HTERT RPE-1 (cell line): ENCODE results near the gene ILF2.
"Not testable (repeated sequence)": the region's sequence is repeated elsewhere in the genome, so short reads cannot be mapped to it uniquely, and the experiment has no call there.

ENCODE experiments used
- in situ Hi-C: fragments of 300-500 bp; cut with MboI; formaldehyde crosslinking; loops from 4 replicates; pipeline ENCODE4 v1.14.3; 2020; ENCODE audit warnings: low sequenced_read_pairs

The ILF2 gene

DNA sequence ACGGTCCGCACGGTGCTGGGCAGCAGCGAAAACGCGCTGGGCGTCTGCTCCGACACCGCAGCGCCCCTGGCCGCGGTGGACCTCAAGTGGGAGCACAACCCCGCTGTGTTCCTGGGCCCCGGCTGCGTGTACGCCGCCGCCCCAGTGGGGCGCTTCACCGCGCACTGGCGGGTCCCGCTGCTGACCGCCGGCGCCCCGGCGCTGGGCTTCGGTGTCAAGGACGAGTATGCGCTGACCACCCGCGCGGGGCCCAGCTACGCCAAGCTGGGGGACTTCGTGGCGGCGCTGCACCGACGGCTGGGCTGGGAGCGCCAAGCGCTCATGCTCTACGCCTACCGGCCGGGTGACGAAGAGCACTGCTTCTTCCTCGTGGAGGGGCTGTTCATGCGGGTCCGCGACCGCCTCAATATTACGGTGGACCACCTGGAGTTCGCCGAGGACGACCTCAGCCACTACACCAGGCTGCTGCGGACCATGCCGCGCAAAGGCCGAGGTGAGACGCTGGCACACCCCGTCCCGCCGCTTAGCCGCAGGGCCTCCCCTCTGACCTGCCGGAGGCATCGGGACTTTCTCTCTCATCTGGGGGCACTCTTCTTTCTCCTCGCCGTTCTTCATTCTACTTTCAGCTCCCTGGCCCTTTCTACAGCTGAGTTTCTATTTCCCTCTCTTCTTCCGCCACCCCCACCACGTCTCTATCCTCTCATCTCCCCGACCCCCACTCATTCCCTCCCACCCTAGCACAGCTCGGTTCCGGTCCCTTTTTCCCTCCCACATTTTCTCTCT lies 8.7 kb upstream of the ILF2 start:
- in situ Hi-C loops = no loop called here

DNA sequence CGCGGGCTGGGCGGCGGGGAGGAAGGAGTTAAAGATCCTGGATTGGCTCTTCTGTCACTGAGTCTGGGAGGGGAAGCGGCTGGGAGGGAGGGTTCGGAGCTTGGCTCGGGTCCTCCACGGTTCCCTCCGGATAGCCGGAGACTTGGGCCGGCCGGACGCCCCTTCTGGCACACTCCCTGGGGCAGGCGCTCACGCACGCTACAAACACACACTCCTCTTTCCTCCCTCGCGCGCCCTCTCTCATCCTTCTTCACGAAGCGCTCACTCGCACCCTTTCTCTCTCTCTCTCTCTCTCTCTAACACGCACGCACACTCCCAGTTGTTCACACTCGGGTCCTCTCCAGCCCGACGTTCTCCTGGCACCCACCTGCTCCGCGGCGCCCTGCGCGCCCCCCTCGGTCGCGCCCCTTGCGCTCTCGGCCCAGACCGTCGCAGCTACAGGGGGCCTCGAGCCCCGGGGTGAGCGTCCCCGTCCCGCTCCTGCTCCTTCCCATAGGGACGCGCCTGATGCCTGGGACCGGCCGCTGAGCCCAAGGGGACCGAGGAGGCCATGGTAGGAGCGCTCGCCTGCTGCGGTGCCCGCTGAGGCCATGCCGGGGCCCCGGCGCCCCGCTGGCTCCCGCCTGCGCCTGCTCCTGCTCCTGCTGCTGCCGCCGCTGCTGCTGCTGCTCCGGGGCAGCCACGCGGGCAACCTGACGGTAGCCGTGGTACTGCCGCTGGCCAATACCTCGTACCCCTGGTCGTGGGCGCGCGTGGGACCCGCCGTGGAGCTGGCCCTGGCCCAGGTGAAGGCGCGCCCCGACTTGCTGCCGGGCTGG lies 7.9 kb upstream of the ILF2 start, which contains the start of gene NPR1:
Gene NPR1 (plus strand): TSS at position 170 of the 818 bp plus-strand sequence. CDS start 421 bp downstream, at position 591.
- in situ Hi-C loops = no loop called here

DNA sequence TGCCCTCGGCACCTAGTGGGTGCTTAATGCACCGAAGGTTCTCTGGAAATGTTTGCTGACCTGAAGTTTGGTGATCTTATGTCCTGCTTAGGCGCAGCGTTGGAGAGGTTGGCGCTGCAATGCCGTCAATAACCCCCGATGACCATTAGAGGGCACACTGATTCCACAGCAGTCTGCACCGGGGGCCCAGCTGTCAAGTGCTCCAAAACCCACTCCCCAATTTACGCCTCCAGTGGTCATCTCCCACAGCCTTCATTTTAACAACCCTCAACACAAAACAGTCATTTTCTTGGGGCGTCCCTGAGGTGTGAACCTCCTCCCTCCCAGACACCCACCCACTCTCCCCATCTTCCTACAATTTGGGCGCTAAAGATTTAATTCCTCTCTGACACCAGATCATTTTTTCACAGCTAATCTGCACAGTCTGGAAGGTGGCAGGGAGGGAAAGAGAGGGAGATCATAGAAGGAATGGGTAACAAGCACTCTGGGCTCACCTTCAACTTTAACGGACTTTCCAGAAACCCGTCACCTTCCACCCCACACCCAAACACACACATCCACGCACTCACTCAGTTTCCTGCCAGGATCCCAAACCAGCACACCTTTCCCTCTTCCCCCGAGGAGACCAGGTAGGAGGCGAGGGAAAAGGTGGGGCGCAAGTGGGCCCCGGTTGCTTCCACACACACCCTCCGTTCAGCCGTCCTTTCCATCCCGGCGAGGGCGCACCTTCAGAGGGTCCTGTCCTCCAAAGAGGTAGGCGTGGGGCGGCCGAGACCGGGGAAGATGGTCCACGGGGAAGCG lies 7.1 kb upstream of the ILF2 start:
- in situ Hi-C loops = no loop called here

DNA sequence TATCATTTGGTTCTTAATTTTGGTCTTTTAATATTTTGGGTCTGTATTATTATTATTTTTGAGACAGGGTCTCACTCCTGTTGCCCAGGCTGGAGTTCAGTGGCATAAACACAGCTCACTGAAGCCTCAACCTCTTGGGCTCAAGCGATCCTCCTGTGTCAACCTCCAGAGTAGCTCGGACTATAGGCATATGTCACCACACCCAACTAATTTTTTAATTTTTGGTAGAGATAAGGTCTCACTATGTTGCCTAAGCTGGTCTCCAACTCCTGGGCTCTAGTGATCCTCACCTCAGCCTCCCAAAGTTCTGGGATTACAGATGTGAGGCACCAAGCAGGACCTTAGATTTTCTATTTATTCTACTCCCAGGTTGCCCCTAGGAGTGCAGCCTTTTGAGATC lies 2.7 kb upstream of the ILF2 start:
- in situ Hi-C loops = no loop called here

DNA sequence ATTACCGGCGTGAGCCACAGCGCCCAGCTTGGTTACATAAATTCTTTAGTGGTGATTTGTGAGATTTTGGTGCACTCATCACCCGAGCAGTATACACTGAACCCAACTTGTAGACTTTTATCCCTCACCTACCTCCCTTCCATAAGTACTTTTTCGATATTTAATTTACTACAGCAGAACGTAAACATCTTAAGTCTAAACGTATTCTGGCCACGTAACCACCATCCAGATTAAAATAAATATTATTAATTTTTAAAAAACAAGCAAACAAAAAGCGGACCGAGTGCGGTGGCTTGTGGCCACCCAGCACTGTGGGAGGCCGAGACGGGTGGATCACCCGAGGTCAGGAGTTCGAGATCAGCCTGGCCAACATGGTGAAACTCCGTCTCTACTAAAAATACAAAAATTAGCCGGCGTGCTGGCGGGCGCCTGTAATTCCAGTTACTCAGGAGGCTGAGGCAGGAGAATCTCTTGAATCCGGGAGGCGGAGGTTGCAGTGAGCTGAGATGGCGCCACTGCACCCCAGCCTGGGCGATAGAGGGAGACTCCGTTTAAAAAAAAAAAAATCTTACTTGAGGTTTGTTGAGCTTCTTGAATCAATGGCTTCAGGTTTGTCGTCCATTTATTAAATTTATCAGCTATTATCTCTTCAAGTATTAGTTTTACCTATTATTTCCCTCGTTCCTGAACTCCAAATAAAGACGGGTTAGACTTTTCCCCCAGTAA lies 998 bp upstream of the ILF2 start:
- in situ Hi-C loops = not testable (repeated sequence)

DNA sequence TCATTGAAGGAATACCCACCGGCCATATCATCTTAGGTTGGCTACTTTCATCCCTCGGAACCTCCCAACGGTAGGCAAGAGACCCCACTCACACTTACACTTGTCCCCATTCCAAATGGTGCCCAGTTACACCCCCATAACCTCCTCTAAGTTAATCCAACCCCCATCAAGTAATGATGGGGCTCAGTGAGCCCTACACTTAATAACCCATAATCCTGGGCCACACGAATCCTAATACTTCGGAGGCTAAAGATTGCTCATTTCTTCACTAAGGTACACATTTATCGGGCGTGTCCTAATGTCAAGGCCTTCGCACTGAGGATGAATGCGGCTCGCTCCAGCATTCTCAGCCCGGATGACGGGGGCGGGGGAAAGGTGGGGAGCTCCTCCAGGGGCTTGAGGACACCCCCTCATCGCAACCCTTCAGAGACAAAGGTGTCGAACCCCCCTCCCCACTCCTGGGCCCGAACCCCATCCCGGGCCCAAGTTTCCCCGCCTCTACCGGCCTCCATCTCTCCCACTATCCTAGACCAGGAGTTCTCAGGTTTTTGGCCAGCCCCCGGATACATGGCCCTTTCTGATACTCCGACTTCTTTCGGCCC lies 435 bp downstream of the ILF2 start:
- in situ Hi-C loops = no loop called here

DNA sequence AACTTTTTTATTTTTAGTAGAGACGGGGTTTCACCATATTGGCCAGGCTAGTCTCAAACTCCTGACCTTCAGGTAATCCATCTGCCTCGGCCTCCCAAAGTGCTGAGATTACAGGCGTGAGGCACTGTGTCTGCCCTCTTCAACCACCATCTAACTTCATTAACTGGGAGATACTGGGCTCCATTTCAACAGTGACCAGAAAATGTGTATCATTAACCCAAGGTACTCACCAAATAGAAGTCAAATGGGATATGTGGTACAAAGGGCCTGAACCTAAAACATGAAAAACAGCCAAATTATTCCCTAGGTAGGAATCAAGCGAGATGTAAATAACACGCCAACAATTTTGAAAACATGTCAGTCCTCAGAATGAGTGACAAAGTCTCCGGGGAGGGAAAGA lies 1.2 kb downstream of the ILF2 start:
- in situ Hi-C loops = no loop called here

DNA sequence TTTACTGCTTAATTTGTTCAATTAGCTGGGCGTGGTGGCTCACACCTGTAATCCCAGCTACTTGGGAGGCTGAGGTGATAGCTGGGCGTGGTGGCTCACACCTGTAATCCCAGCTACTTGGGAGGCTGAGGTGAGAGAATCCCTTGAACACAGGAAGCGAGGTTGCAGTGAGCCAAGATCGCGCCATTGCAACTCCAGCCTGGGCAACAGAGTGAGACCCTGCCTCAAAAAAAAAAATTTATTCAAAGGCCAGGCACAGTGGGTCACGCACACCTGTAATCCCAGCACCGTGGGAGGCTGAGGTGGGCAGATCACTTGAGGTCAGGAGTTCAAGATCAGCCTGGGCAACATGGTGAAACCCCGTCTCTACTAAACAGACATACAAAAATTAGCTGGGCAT lies 2.1 kb downstream of the ILF2 start:
- in situ Hi-C loops = not testable (repeated sequence)

DNA sequence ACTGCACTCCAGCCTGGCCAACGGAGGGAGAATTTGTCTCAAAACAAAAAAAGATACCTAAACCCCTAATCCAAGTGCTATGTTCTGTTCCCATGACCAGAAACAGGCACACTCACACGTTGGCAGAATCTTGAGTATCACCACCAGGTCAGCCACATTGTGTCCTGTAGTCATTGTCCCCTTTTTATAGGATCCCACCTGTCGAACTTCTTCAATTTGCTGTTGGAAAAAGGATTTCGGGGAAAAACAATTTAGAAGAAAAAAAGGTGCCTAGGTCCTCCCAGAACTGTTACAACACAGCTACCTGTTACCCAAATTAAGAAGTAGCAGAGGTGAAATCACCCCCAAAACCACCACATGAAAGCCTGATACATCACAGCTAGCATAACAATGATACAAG lies 3.4 kb downstream of the ILF2 start:
- in situ Hi-C loops = no loop called here

DNA sequence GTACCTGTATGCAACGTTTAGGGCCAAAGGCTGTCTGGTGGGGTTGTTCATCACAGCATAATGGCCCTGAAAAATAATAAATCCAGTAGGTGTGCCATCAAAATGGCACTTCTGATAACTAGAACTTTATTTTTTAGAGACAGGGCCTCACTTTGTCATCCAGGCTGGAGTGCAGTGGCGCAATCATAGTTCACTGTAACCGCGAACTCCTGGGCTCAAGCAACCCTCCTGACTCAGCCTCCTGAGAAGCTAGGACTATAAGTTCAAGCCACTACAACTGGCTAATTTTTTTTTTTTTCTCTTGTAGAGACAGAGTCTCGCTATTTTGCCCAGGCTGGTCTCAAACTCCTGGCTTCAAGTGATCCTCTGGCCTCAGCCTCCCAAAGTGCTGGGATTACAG lies 7.6 kb downstream of the ILF2 start:
- in situ Hi-C loops = no loop called here

DNA sequence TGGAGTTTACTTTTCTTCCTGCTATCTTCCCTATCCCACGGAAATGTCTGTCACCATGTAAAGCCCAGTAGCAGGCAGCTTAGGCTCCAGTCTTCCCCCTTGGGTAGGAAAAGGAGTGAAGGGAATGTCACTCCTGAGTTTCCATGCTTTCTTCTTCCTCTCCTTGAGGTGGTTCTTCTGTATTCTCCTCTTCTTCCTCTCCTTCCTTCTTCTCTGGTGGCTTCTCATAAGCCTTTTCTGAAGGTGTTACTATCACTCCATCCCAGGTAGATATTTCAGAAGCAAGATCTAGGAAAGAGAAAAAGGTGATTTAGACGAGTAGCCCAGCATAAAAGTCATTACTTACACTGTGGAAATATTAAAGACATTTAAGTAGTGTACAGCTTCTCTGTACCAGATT lies 8.5 kb downstream of the ILF2 start:
- in situ Hi-C loops = no loop called here

DNA sequence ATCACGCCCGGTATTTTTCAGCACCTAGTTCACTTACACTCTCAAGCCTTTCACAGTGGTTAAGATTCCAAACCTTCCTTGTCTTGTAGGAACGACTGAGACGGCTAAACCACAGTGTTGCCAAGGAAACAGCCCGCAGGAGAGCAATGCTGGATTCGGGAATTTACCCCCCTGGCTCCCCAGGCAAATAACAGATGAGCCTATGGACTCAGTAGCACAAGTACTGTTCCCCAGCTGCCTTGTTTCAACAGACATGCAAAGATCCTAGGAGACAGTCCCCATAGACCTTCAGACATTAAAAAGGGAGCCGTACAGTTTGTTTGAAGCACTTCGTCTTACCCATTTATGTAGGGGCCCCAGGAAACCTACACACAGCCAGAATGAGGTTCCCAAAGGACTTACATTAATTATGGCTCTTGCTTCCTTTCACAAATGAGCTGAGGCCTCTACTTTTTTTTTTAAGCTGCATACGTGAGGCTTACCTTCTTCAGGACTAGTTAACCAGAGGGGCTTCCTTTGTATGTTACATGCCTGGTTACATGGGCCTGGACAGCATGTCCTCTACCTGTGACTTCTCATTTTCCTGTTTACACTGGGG lies 9.6 kb downstream of the ILF2 start:
- in situ Hi-C loops = no loop called here

DNA sequence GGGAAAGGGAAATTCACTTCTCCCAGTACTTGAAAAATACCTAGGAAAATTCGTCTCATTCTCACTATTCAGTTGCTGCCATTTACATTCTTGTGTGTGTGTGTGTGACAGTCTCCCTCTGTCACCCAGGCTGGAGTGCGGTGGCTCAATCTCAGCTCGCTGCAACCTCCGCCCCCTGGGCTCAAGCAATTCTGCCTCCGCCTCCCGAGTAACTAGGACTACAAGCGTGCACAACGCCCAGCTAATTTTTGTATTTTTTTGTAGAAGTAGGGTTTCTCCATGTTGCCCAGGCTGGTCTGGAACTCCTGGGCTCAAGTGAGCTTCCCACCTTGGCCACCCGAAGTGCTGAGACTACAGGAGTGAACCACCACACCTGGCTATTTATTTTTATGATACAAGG lies 11.1 kb downstream of the ILF2 start:
- in situ Hi-C loops = no loop called here

DNA sequence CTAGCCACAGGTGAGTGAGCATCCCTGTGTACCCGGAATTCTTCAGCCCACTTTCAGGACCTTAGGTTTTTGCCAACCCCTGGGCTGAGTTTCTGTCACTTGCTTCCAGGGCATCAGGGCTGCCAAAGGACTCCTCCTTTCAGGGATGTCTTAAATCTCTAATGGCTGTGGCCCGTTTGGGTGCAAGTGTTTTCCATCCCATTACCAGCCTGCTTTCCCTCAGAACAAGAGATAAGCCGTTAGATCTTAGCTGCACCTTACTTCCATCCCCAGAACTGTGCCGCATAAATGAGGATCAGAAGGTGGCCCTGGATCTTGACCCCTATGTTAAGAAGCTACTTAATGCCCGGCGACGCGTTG lies 11.6 kb downstream of the ILF2 start:
- in situ Hi-C loops = no loop called here

DNA sequence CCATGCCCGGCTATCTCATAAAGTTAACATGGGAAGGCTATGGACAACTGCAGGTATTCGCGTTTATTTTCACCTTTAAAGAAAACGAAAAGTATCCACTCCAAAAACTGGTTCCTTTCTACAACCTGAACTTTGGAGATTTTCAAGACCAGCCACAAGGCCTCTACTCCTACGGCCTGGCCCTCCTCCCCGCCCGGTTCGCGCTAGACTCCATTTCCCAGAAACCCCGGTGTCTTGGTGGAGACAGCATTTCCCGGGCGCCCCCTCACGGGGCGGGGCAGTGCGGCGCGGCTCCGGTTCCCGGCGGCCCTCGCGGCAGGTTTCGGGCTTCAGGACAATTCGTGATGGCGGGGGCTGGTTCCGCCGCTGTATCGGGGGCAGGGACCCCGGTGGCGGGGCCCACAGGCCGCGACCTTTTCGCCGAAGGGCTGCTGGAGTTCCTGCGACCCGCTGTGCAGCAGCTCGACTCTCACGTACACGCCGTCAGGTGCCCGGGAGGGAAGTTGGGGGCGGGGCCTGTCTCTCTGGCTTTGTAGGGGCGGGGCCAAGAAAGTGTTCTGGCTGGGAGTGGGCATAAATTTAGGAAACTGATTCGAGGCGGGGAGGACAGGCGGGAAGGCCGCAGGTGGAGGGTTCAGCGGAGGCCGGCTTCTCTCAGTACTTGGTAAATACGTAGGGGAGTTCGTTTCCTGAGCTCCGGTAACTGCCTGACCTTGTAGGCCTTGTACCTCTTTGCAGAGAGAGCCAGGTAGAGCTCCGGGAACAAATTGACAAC lies 12.2 kb downstream of the ILF2 start, which contains the start of gene SNAPIN:
Gene SNAPIN (plus strand): TSS at position 304 of the 775 bp plus-strand sequence. CDS start 41 bp downstream, at position 345.
- in situ Hi-C loops = no loop called here

DNA sequence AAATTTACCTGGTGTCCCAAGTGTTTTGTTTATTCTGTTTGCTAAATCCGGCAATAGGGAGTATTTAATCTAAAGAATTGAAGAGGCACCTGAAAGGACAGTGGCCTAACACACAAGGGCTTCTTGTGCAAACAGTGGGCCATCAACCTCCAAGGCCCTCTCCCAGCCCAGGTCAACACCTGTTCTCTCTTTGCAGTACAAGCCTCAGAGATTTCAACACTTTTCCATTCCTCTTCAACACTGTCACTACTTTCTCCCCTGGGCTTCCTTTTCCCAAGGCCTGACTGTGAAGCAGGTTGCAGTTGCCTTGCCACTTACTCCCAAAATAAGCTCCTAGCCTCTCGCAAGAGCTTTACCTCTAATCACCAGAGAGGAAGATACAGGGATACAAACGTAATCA lies 15.5 kb downstream of the ILF2 start:
- in situ Hi-C loops = no loop called here

DNA sequence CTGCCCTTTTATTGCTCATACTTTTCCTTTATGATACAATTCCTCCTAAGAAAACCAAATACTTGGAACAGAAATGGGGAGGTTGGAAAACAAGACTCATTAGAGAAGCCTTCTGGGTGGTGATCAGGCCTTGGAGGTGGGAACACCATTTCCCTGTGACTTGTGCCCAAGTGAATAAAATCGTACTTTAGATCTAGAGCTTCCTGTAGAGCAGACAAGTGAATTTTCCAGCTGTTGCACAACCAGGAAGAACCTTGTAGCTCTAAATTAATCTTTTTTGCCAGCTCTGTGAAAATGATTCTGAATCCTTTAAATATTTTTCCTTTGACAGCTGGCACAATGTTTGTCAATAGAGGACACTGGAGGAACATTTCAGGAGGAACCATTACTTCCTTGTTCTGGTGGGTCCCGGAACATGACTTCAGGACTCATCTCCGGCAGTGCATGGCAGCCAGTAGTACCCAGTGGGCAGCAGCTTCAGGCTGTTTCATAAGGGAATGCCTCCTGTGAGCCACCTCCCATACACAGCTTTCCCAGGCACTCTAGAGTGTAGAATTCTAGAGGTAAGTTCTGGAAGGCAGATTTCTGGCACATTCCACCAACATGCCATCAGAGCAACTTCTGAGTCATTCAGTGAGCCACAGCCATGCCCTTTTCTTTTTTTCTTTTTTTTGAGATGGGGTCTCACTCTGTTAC lies 17.8 kb downstream of the ILF2 start:
- in situ Hi-C loops = no loop called here

DNA sequence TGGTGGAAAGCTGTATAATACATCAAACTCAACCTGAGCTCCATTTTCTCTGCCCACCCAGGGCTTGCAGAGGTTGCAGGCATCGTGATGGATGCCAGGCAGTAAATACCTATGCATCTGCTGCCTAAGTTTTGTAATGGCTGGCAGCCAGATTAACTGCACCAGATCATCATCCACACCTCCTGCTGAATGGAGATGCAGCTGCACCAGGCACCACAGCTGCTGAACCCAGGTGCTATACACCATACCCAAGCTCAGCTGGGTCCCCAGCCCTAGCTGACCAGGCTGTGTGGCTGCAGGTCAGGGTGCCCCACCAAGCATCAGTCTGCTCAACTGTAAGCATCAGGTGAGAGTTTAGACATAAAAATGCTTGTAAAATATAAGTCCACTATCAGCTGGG lies 19.0 kb downstream of the ILF2 start:
- in situ Hi-C loops = no loop called here

DNA sequence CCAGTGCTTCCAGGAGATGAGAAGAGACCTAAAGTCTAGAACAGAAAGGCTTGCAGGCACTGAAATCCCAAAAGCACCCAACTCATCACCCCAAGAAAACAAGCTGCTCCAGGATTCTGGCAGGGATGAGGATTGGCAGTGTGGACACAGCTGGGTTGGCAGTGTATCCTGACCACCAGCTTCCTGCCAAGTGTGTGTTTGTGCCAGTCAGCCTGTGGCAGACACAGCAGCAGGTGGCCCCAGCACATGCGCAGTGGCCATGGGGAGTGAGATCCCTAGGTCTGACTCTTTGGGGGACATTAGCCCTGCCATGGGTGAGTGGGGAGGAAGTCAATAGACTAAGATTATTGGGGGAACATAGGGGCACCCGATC lies 20.9 kb downstream of the ILF2 start:
- in situ Hi-C loops = no loop called here
